Measurements from ENCODE around the gene TMEM119.
"Not testable (repeated sequence)": the region's sequence is repeated elsewhere in the genome, so short reads cannot be mapped to it uniquely, and the experiment has no call there.

TMEM119 gene

DNA sequence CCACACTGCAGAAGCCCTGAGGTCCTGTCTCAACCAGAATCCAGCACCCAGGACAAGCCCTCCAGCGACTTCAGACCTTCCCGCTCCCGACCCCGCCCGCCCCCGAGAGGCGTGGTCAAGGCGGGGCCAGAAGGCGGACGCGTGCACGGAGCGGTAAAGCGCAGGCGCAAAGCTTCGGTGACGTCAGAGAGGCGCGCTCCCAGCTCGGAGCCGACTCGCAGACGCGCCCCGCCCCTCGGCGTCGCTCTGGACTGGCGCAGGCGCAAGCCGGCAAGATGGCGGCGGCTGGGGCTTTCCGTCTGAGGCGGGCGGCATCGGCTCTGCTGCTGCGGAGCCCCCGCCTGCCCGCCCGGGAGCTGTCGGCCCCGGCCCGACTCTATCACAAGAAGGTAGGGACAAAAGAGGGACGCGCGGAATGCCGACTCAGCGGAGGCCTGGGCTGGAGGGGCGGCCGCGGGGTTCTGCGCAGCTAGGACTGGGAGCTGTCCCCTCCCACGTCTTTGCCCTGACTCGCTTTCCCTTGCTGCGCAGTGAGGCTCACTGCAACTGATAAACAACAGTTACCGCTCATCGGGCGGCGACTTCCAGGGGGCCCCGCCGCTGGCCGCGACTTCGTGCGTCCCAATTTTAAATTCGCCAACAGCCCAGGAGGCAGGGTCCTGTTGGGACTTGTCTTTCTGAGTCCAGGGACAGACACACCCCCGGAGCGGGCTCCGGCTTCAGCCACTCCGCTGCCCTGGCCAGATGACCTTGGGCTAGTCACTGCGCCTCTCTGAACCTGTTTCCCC lies 35.3 kb downstream of the TMEM119 start, which contains the start of gene ISCU:
Gene ISCU, plus strand, starts transcription at position 249 of the 788 bp plus-strand sequence. Its CDS starts 27 bp downstream, at position 276.
- DNase-seq = peak; percentile 89

DNA sequence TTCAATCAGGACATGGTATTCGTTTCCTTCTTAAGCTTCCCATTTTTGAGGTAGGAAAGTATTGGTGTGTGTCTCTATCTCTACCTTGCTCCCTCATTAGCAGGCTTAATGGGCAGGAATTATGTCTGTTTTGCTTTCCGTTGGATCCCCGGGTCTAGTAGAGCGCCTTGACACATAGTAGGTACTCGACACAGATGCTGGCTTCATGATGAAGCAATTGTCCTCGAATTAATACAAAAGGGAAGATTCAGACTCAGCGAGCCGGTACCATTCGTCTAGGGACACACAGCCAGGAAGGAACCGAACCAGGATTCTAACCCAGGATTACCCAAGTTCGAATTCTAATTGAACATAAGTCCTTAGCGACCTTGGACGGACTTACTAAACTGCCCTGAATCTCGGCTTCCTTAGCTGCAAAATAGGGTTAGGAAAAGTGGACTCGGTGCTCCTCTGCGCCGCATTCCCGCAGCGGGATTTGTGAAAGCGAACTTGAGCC lies 36.0 kb downstream of the TMEM119 start:
- DNase-seq = no peak

DNA sequence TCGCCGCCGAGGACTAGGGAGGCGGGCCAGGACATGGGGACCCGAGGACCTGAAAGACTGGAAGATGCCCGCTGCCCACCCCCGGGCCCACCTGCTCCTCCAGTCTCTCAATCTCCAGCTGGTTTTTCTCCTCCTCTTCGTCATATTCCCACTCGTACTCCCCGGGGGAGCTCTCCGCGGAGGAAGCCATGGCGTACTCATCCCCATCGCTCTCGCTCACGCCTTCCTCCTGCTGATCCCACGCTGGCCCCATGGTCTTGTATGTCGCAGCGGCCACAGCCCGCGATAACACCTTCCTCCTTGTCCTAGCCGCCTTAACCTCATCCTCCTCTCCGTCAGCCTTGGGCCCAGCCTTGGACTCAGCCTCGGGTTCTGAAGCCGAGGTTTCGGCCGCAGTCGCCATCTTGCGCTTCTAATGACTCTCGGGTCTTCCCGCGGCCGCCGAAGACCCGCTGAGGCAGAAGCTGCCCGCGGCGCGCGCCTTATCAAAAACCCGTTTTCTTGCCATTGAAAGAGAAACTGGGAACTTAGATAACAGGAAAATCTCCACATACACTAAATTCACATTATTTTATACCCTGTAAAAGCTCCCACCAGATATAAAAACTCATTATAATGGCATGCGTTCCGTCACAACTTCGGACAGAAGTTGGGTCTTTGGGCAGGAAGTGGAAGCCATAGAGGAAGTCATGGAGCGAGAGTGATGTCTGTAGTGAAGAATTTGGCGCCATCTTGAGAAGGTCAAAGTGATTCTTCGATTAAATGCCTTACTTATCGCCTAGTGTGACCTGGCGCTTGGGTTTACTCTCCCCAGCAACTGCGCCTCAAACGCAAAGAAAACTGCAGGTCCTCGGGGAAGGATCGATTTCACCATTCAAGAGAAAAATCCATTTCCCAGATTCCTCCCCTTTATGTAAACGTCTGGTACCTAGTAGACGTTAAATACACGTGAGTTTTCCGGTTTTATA lies 36.8 kb downstream of the TMEM119 start, which contains the start of gene SART3:
Gene SART3, minus strand, starts transcription at position 422 of the 968 bp plus-strand sequence. Its CDS starts 19 bp downstream, at position 403.
- DNase-seq = peak; percentile 92

DNA sequence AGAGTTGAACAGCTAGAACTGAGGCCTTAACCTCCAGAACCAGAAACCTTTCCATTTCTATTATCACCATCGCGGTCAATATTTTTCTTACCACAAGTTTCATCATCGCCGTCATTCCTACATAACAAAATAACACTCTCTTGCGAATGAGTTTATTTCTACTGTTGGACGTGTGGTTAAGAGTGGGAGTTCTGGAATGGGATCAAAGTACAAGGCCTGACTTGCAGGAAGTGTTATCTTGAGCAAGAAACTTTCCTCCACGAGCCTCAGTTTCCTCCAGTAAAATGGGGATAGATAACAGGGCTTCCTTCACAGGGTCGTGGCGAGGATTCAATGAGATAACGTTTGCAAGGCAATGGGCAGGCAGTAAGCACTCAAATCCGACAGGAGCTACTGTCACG lies 37.6 kb downstream of the TMEM119 start:
- DNase-seq = no peak

DNA sequence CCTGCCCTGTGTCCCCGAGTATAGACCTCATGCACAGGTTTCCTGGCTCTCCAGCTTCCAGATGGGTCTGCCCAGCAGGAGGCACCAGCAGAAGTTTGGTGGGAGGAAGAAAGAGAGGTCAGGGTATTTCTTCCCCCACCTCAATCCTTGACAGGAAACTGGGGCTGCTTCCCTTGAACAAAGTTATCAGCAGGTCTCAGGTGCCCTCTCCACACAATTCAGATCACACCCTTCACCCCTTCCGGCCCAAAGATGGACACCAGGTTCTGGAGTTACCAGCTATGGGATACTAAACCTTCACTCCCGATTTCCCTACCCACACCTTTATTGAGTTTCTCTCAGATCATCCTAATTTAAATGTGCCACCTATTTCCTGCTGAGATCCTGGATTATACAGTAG lies 38.1 kb downstream of the TMEM119 start:
- no peak for DNase-seq

DNA sequence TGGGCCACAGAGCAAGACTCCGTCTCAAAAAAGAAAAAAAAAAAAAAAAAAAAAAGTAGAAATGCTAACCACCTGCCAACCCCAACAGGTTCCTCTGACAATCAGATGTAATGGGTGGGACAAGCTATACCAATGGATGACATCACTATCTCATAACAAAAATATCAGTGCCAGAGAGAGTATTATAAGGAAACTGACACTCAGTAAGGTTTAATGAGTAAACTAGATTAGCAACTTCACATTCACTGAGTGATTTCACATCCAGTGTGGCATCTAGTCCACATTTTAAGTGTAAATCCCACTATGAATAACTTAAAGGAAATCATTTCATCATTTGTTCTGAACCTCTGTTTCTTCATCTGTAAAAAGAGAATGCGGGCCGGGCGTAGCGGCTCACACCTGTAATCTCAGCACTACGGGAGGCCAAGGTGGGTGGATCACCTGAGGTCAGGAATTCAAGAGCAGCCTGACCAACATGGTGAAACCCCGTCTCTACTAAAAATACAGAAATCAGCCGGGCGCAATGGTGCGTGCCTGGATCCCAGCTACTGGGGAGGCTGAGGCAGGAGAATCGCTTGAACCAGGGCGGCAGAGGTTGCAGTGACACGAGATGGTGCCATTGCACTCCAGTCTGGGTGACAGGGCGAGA lies 38.8 kb downstream of the TMEM119 start:
- DNase-seq = no peak

DNA sequence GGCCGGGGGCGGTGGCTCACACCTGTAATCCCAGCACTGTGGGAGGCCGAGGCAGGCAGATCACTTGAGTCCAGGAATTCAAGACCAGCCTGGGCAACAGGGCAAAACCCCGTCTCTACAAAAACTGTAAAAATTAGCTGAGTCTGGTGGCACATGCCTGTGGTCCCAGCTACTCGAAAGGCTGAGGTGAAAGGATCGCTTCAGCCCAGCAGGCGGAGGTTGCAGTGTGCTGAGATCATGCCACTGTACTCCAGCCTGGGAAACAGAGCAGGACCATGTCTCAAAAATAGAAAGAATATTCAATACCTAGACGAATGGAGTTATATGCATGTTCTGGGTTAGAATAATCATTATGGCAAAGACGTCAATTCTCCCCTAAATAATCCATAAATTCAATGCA lies 42.5 kb downstream of the TMEM119 start:
- not testable (repeated sequence) for DNase-seq

DNA sequence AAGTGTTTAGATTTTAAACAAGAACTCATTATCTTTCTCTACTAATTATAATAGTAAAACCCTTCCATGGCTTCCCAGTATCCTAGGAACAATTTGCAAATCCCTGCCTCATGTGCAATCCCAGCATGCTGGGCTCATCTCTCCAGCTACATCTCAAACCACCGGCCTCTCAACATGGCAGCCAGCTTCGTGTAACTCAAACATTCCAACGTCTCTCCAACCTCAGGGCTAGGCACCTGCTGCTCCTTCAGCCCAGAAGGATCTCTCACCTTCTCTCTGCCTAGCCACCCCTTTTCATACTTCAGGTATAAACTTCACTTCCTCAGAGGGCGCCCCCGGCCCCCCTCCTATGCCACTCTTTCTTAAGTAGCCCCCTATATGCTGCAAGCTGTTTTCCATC lies 44.1 kb downstream of the TMEM119 start:
- no peak for DNase-seq

DNA sequence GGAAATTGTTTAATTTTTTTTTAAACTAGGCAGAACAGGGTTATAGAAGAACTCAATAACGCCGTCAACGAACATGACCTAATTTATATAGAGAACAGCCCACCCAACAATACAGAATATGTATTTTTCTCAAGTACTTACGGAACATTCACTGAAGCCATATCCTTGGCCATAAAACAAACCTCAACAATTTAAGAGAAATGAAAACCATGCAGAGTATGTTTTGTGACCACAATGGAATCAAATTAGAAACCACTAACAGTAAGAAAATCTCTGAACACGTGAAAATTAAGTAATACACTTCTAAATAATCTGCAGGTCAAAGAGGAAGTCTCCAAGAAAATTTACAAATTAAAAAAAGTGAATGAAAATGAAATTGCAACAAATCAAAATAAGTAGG lies 46.3 kb downstream of the TMEM119 start:
- no peak for DNase-seq

DNA sequence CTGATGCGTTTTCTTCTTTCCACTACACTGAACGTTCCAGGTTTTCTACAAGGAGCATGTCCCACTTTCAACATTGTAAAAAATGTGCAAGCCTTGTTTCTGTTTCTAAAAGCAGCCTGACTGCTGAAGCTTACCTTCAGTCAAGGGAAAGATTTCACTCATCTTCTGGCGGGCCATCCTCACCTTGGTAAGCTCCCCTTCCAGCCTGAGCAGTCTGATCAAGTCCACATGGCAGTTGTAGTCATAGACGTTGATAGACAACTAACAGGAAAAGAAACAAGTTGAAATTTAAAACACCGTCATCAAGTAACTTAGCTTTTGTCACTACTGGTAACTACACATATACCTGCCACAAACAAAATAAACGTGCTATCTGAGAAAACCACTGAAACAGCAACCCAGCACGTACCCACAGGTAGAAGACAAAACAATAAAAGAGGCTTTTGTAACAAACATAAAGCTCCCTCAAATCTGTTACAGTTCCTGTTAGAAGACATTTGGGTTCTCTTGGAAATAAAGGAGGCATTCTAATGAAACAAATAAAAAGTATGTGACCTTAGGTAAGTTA lies 48.8 kb downstream of the TMEM119 start:
- DNase-seq = no peak

DNA sequence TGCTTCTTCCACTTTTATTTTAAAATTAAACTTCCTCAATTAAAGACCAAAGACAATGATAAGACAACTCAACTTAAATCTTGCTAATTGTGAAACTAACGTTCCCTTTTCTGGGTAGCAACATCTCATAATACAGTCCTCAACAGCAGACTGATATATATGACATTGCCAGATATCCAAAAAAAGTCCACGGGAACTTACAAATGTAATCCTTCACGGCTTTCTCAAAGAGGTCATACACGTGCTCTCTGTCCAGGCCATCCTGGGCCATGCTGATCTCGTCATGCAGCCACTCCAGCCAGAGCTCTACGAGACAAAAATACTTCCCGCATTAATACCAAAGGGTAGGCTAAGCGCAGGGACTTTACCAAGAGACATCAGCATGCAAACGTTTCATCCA lies 50.2 kb downstream of the TMEM119 start:
- DNase-seq = no peak

DNA sequence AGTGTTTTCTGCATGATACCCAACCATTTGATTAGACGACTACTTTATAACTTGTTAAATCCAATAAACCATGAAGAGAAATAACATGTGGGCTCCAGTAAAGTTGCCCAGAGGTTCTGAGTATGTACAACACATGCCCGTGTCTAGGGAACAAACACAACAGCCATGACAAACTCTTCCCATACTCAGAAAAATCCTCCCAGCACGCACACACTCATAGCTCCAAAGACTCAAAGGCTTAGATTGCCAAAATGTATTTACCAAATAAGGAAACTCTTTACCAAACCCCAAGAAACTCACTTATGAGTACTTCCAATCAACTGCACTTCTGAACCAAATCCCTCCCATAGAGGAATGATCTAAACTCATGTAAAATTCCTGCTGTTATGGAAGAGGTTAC lies 54.2 kb downstream of the TMEM119 start:
- no peak for DNase-seq

DNA sequence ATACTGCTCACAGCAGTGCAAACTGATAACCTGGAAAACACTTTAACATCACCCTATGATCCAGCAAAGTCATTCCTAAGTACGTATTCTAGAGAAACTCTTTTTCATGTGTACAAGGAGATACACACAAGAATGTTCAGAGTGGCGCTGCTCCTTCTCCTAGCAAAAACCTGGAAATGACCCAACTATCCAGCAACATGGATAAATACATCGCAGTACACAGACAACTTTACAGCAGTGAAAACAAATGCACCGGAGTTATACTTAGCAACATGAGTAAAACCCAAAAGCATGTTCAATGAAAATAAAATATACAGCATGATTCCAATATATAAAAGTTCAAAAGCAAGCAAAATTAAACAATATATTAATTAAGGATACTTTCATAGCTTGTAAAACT lies 55.6 kb downstream of the TMEM119 start:
- DNase-seq = no peak

Data from NCI-H1417 treated with DMSO at 0.1 percent for 48 hours (cell line).